Peyer's patch (tissue), 4 donors: Measurements from ENCODE around the gene CFAP97. TPM values are rescaled to one million over a fixed set of nuclear protein-coding genes. Genes with fewer than 3 reads are reported as not detected.
"Not testable (repeated sequence)": the region's sequence is repeated elsewhere in the genome, so short reads cannot be mapped to it uniquely, and the experiment has no call there.

Experiments
- DNase-seq, 3 donors: peaks; one replicate each; pipeline ENCODE4 v3.0.0-alpha.2; 2017 to 2019
- H3K27ac ChIP-seq, 4 donors: fragments of 200-600 bp; sonication (generic); one replicate each; pipeline ENCODE4 v1.5.1; 2016 to 2019
- H3K27me3 ChIP-seq, 2 donors: fragments of 200-600 bp; sonication (generic); one replicate each; pipeline ENCODE4 v1.5.1; 2019
- H3K36me3 ChIP-seq, 3 donors: fragments of 200-600 bp; sonication (generic); one replicate each; pipeline ENCODE4 v1.5.1; 2016 to 2019
- H3K4me1 ChIP-seq, 4 donors: fragments of 200-600 bp; sonication (generic); one replicate each; pipeline ENCODE4 v1.5.1; 2016 to 2019
- H3K4me3 ChIP-seq, 4 donors: fragments of 200-600 bp; sonication (generic); 1 replicate in 3 of 4; 2 replicates in 1 of 4; pipeline ENCODE4 v1.5.1; 2016 to 2019; ENCODE audit warnings: mild to moderate bottlenecking in 1 of 4
- H3K9me3 ChIP-seq, 4 donors: fragments of 200-600 bp; sonication (generic); one replicate each; pipeline ENCODE4 v1.5.1; 2016 to 2019; ENCODE audit warnings: mild to moderate bottlenecking in 1 of 4
- POLR2A ChIP-seq, 2 donors: fragments of 450-650 bp; IDR thresholded peaks; one replicate each; pipeline ENCODE4 v1.5.1; 2017; ENCODE audit warnings: antibody characterized with exemption in 2 of 2, mild to moderate bottlenecking in 2 of 2, moderate library complexity in 2 of 2
- total RNA-seq, 4 donors: library from RNA; depleted of rRNA; stranded (reverse); fragments of >200 nt; gene quantifications; one replicate each; pipeline ENCODE4 v1.1.0, GENCODE V29; 2016
- TF ChIP-seq, protein P1 (sequence below), 6 experiments: fragments of 450-650 bp in 4 of 6; fragments of 200-600 bp in 2 of 6; sonication (generic) in 1 of 6; IDR thresholded peaks; one replicate each; pipeline ENCODE4 v1.5.1; 2017 to 2019; ENCODE audit warnings: antibody characterized with exemption in 6 of 6, mild to moderate bottlenecking in 3 of 6, moderate library complexity in 1 of 6

Gene CFAP97
- total RNA-seq, 4 donors from 2014 or later: 10.9 to 32.2 (median 12.7) TPM

- no peak for DNase-seq
- no peak for TF ChIP-seq POLR2A (IDR thresholded peaks at IDR 0.05)
- TF ChIP-seq, protein P1, sequence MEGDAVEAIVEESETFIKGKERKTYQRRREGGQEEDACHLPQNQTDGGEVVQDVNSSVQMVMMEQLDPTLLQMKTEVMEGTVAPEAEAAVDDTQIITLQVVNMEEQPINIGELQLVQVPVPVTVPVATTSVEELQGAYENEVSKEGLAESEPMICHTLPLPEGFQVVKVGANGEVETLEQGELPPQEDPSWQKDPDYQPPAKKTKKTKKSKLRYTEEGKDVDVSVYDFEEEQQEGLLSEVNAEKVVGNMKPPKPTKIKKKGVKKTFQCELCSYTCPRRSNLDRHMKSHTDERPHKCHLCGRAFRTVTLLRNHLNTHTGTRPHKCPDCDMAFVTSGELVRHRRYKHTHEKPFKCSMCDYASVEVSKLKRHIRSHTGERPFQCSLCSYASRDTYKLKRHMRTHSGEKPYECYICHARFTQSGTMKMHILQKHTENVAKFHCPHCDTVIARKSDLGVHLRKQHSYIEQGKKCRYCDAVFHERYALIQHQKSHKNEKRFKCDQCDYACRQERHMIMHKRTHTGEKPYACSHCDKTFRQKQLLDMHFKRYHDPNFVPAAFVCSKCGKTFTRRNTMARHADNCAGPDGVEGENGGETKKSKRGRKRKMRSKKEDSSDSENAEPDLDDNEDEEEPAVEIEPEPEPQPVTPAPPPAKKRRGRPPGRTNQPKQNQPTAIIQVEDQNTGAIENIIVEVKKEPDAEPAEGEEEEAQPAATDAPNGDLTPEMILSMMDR (IDR thresholded peaks at IDR 0.05): no peak
- H3K9me3 ChIP-seq: no peaks in the 10 kb centered on the region
- H3K4me3 ChIP-seq: no peak overlapping the region
- no peak overlapping the region for H3K27ac ChIP-seq
- H3K36me3 ChIP-seq: no peaks in the 10 kb centered on the region
- peaks cover 0 to 4% of the 10 kb centered on the region in 2 donors for H3K27me3 ChIP-seq
- peaks cover 0 to 10% (median 6%) of the 10 kb centered on the region in 4 donors for H3K4me1 ChIP-seq
Measured at GRCh38 chr4:185122681-185123345, 81.0 kb downstream of the CFAP97 start.

DNA sequence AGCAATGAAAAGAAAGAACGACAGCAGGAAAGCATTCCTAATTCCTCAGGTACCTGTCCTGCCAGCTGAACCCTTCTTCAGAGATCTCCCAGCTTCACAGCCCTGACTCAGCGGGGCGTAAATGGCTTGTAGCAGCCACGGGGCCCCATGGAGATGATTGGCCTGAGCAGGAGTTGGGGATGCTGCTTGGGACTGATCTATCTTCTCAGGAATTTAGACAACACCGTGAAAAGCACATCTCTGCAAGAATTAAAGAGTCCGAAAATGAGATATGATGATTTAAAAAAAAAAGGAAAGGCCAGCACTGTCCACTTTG is 83.2 kb downstream of the CFAP97 start:
- Histone ChIP-seq H3K27me3 (no peaks in the 10 kb centered on the region), H3K4me3 (no peak overlapping the region), H3K27ac (no peak overlapping the region), H3K4me1 (no peaks in the 10 kb centered on the region), H3K36me3 (no peaks in the 10 kb centered on the region), H3K9me3 (no peaks in the 10 kb centered on the region)
- TF ChIP-seq POLR2A (IDR thresholded peaks at IDR 0.05): no peak
- TF ChIP-seq, protein P1 (IDR thresholded peaks at IDR 0.05): no peak
- no peak for DNase-seq

GRCh38 chr4:185119927-185120630 is 83.7 kb downstream of the CFAP97 start:
- no peak overlapping the region for H3K27ac ChIP-seq
- no peaks in the 10 kb centered on the region for H3K4me1 ChIP-seq
- no peaks in the 10 kb centered on the region for H3K36me3 ChIP-seq
- H3K27me3 ChIP-seq: no peaks in the 10 kb centered on the region
- no peak for TF ChIP-seq POLR2A (IDR thresholded peaks at IDR 0.05)
- TF ChIP-seq, protein P1 (IDR thresholded peaks at IDR 0.05): no peak
- H3K9me3 ChIP-seq: no peaks in the 10 kb centered on the region
- DNase-seq: no peak
- H3K4me3 ChIP-seq: no peak overlapping the region

GRCh38 chr4:185119467-185119866 is 84.3 kb downstream of the CFAP97 start:
- DNase-seq, H3K9me3 ChIP-seq, H3K27ac ChIP-seq, H3K27me3 ChIP-seq, H3K4me1 ChIP-seq, H3K36me3 ChIP-seq, H3K4me3 ChIP-seq: not testable (repeated sequence)

DNA sequence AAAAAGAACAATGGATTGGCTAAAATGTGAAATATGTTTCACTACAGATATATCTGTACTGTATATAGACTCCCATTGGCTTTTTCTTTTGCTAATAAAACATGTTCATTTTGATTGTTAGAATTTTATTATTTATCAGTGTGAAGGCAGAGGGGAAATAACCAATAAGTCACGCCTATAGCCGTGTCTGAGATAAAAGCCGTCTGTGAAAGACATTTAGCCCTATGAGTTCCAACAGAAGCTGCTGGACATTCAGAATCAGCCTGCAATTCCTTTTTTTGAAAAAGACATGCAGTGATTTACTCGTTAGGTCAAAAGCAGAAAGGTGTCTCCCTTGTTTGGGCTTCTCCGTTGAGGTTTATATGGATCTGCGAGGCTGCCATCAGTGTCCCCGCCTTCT is 84.9 kb downstream of the CFAP97 start:
- DNase-seq: no peak
- Histone ChIP-seq H3K4me1 (no peaks in the 10 kb centered on the region), H3K27ac (no peak overlapping the region), H3K4me3 (no peak overlapping the region), H3K27me3 (no peaks in the 10 kb centered on the region), H3K36me3 (no peaks in the 10 kb centered on the region), H3K9me3 (no peaks in the 10 kb centered on the region)
- TF ChIP-seq, protein P1 (IDR thresholded peaks at IDR 0.05): no peak
- no peak for TF ChIP-seq POLR2A (IDR thresholded peaks at IDR 0.05)

DNA sequence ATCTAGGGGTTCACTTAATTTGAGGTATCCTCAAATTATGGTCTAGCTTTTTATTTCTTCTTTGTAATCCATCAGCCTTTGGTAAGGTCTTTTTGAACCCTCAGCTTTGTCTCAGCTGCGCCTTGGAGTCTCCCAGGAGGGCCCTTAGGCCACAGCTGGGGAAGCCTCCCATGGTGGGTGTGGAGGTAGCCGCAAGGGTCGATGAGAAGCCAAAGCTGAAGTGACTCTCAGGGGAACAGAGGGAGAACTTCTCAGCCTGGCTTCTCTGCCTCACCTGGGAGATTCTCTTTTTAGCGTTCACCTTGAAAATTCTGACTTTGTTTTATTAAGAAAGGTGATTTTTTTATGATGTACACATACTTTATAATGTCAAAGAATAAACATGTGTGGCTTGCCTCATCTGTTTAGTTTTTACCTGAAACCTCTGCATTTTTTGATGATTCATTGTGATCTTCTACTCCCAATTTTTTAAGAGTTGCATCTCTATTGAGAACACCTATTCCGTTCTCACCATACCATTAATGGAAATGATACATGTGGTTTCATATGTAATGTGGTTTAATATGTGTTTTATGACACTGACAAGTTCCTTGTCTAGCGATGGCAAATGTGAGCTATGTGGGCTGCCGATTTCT is 86.4 kb downstream of the CFAP97 start:
- H3K9me3 ChIP-seq: no peaks in the 10 kb centered on the region
- TF ChIP-seq, protein P1 (IDR thresholded peaks at IDR 0.05): no peak
- TF ChIP-seq POLR2A (IDR thresholded peaks at IDR 0.05): no peak
- no peaks in the 10 kb centered on the region for H3K27me3 ChIP-seq
- no peak overlapping the region for H3K27ac ChIP-seq
- no peaks in the 10 kb centered on the region for H3K4me1 ChIP-seq
- no peak overlapping the region for H3K4me3 ChIP-seq
- no peaks in the 10 kb centered on the region for H3K36me3 ChIP-seq
- no peak for DNase-seq
